SK-N-SH (cell line): ENCODE data around the gene HIPK4.

ENCODE experiments used
- EZH2phosphoT487 ChIP-seq: fragments of 200-600 bp; sonication (generic); IDR thresholded peaks from 2 replicates; pipeline ENCODE4 v1.6.1; 2017; ENCODE audit warnings: low read depth, mixed run types, mild to moderate bottlenecking, antibody characterized with exemption, moderate library complexity, borderline replicate concordance
- USF2 ChIP-seq: fragments of 150-350 bp; IDR thresholded peaks from 2 replicates; pipeline ENCODE4 v1.6.1; 2017; ENCODE audit warnings: antibody characterized with exemption, low read length, low read depth, borderline replicate concordance
- YY1 ChIP-seq: IDR thresholded peaks from 2 replicates; pipeline ENCODE4 v1.4.0; 2012; ENCODE audit warnings: low read depth, mild to moderate bottlenecking
- TF ChIP-seq, protein P1 (sequence below): fragments of 200-600 bp; sonication (generic); IDR thresholded peaks from 2 replicates; pipeline ENCODE4 v1.6.1; 2017; ENCODE audit warnings: antibody characterized with exemption, mild to moderate bottlenecking, moderate library complexity
- TF ChIP-seq, protein P2 (sequence below): IDR thresholded peaks from 2 replicates; pipeline ENCODE4 v1.4.0; 2012; ENCODE audit warnings: low read depth

- TF ChIP-seq, protein P1, sequence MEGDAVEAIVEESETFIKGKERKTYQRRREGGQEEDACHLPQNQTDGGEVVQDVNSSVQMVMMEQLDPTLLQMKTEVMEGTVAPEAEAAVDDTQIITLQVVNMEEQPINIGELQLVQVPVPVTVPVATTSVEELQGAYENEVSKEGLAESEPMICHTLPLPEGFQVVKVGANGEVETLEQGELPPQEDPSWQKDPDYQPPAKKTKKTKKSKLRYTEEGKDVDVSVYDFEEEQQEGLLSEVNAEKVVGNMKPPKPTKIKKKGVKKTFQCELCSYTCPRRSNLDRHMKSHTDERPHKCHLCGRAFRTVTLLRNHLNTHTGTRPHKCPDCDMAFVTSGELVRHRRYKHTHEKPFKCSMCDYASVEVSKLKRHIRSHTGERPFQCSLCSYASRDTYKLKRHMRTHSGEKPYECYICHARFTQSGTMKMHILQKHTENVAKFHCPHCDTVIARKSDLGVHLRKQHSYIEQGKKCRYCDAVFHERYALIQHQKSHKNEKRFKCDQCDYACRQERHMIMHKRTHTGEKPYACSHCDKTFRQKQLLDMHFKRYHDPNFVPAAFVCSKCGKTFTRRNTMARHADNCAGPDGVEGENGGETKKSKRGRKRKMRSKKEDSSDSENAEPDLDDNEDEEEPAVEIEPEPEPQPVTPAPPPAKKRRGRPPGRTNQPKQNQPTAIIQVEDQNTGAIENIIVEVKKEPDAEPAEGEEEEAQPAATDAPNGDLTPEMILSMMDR: no peak
- TF ChIP-seq USF2: no peak
- no peak for TF ChIP-seq YY1
- TF ChIP-seq EZH2phosphoT487: no peak
- TF ChIP-seq, protein P2, sequence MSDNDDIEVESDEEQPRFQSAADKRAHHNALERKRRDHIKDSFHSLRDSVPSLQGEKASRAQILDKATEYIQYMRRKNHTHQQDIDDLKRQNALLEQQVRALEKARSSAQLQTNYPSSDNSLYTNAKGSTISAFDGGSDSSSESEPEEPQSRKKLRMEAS: no peak
These were observed 12.1 kb downstream of the HIPK4 start for GRCh38 chr19:40377876-40378385.
